Mucosa of descending colon (tissue), 3 donors: Measurements from ENCODE around the gene ASTL. TPM values are rescaled to one million over a fixed set of nuclear protein-coding genes. Genes with fewer than 3 reads are reported as not detected.
"Not testable (repeated sequence)": the region's sequence is repeated elsewhere in the genome, so short reads cannot be mapped to it uniquely, and the experiment has no call there.

Experiments
- ATAC-seq: fragments of 200-7000 bp; cut with Tn5 transposase; one replicate; pipeline ENCODE4 v1.9.1; 2020; ENCODE audit warnings: mild to moderate bottlenecking, moderate library complexity
- DNase-seq, 3 donors: peaks; one replicate each; pipeline ENCODE4 v3.0.0-alpha.2; 2020
- H3K36me3 ChIP-seq: fragments of 200-600 bp; one replicate; pipeline ENCODE4 v1.8.0; 2021; ENCODE audit warnings: low read depth, mild to moderate bottlenecking
- H3K4me1 ChIP-seq: fragments of 200-600 bp; one replicate; pipeline ENCODE4 v1.8.0; 2021; ENCODE audit warnings: low read depth, mild to moderate bottlenecking
- H3K4me3 ChIP-seq: fragments of 200-600 bp; one replicate; pipeline ENCODE4 v1.8.0; 2021; ENCODE audit warnings: mild to moderate bottlenecking
- H3K9me3 ChIP-seq: fragments of 200-600 bp; one replicate; pipeline ENCODE4 v1.8.0; 2021; ENCODE audit warnings: mild to moderate bottlenecking
- intact Hi-C, 2 donors: fragments of 100-400 bp; cut with DNase I in 1 of 2; cut with micrococcal nuclease in 1 of 2; formaldehyde crosslinking; loops; one replicate each; pipeline versions ENCODE4 v1.11.0 to v1.11.1; 2022; cut with DNase I, micrococcal nuclease
- total RNA-seq, 3 donors: library from RNA; stranded (reverse); fragmentation: NEBNext Ultra II Directional in 2 of 3; extraction: Animal tissue kit (Norgen Biotek cat#: 25700) in 2 of 3; gene quantifications; one replicate each; pipeline versions ENCODE4 v1.2.1 to v1.2.4, GENCODE V29; 2021 to 2023
- TF ChIP-seq, protein P1 (sequence below): fragments of 200-600 bp; IDR thresholded peaks from one replicate; pipeline ENCODE4 v1.8.0; 2022; ENCODE audit warnings: antibody characterized with exemption, mild to moderate bottlenecking
- donor health status: DM: no; HTN: no; CAD: no; lungs with moderate emphysema.
- donor health status: DM: no; HTN: no; CAD: no.
- donor health status: DM: no; HTN: yes; CAD: no.

ASTL gene
- total RNA-seq, 3 donors from 2014 or later = not detected

DNA sequence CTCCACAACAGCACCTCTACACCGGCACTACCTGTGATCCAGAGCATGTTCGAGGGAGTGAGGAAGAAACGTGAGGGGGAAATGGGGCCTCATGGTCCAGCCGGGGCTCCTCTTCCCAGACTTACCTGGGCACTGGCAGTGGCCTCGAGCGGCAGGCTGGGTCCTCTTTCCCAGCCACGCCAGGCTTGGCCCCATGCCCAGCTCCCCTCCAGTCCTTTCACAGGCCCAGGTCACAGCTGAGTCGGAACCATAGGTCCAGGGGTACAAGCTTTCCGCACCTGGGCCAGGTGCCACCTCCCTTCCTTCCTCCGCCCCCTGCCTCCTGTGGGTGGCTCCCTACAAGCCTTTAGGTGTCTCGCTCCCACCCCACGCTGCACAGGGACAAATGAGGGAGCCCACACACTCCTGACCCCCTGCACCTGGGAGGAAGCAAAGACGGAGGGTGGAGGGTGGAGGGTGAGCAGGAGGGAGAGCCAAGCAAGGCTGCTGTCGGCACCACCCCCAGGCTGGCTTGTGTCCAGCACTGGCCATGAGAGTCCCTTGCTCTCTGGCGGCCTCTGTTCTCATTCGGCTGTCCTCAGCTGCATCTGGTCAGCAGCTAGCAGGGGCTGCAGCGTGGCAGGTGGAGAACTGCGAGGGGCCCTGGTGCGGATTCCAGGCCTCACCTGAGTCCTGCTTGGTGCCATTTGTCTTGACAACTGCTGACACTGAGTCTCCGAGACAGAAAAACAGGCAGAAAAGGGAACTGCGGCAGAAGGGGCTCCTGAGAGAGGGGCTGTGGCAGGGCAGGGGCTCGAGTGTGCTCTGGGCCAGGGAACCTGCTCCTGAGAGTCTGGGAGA is 48.7 kb downstream of the ASTL start:
- intact Hi-C loops = no loop called here
- no peak overlapping the region for H3K4me3 ChIP-seq
- DNase-seq (peak in 1 of 3 donors; percentile 29), ATAC-seq (no peak)
- H3K9me3 ChIP-seq = no peaks in the 10 kb centered on the region
- TF ChIP-seq, protein P1, sequence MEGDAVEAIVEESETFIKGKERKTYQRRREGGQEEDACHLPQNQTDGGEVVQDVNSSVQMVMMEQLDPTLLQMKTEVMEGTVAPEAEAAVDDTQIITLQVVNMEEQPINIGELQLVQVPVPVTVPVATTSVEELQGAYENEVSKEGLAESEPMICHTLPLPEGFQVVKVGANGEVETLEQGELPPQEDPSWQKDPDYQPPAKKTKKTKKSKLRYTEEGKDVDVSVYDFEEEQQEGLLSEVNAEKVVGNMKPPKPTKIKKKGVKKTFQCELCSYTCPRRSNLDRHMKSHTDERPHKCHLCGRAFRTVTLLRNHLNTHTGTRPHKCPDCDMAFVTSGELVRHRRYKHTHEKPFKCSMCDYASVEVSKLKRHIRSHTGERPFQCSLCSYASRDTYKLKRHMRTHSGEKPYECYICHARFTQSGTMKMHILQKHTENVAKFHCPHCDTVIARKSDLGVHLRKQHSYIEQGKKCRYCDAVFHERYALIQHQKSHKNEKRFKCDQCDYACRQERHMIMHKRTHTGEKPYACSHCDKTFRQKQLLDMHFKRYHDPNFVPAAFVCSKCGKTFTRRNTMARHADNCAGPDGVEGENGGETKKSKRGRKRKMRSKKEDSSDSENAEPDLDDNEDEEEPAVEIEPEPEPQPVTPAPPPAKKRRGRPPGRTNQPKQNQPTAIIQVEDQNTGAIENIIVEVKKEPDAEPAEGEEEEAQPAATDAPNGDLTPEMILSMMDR = no peak
- H3K4me1 ChIP-seq = peaks cover 11% of the 10 kb centered on the region
- H3K36me3 ChIP-seq = no peaks in the 10 kb centered on the region

DNA sequence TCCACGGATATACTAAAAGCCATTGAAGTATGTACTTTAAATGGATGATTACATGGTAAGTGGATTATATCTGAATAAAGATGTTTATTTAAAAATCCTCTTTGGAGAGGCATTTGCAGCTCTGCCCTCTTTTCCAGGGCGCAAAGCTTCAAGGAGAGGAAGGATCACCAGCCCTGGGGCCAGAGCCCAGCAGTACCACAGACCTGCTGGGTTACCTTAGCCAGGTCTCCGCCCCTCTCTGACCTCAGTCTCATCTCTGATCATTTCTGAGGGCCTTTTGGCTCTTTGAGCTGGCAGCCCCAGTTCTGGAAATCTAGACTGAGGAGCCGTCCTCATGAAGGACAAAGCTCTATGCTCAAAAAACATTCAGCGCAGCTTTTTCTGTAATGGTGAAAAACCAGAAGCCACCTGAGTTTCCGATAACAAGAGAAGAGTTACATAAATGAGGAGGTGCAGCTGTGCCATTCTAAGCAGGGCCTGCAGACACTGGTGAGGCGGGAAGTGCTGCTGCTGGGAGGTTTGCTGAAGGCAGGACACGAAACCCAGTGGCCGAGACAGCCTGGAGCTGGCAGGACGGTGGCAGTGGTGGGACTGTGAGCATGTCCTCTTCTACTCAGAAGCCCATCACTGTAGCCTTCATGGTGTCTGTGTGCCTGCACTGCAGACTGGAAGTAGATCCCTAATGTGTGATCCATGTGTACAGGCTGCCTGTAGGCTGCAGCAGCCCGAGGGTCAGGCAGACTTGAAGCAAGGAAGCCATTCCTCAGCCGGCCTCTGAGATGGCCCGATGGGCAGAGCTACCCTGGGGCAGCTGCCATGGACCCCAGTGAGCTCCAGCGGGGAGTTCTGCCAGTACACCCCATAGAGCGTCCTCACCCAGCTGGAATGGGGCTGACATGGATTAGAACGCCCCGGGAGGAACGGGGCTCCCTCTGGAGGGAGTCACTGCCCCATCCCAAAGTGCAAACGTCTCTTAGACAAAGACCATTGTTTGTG is 49.7 kb downstream of the ASTL start:
- TF ChIP-seq, protein P1 = no peak
- Histone ChIP-seq H3K36me3 (no peaks in the 10 kb centered on the region), H3K4me3 (no peak overlapping the region), H3K4me1 (peaks cover 11% of the 10 kb centered on the region), H3K9me3 (no peaks in the 10 kb centered on the region)
- ATAC-seq = no peak
- intact Hi-C loops = no loop called here
- DNase-seq = peak in 1 of 3 donors; percentile 13

DNA sequence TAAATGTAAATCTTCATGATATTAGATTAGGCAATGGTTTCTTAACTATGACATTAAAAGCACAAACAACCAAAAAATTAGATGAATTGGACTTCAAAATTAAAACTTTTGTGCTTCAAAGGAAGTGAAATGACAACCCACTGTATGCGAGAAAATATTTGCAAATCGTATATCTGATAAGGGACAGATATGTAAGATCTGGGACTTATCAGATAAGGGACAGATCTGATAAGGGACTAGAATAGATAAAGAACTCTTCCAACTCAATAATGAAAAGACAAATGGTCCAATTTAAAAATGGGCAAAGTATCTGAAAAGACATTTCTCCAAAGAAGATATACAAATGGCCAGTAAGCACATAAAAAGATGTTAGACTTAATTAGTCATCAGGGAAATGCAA is 51.2 kb downstream of the ASTL start:
- DNase-seq = no peak
- Histone ChIP-seq H3K36me3 (no peaks in the 10 kb centered on the region), H3K4me1 (peaks cover 10% of the 10 kb centered on the region), H3K9me3 (no peaks in the 10 kb centered on the region), H3K4me3 (no peak overlapping the region)
- intact Hi-C loops = no loop called here
- ATAC-seq = no peak
- TF ChIP-seq, protein P1 = no peak

DNA sequence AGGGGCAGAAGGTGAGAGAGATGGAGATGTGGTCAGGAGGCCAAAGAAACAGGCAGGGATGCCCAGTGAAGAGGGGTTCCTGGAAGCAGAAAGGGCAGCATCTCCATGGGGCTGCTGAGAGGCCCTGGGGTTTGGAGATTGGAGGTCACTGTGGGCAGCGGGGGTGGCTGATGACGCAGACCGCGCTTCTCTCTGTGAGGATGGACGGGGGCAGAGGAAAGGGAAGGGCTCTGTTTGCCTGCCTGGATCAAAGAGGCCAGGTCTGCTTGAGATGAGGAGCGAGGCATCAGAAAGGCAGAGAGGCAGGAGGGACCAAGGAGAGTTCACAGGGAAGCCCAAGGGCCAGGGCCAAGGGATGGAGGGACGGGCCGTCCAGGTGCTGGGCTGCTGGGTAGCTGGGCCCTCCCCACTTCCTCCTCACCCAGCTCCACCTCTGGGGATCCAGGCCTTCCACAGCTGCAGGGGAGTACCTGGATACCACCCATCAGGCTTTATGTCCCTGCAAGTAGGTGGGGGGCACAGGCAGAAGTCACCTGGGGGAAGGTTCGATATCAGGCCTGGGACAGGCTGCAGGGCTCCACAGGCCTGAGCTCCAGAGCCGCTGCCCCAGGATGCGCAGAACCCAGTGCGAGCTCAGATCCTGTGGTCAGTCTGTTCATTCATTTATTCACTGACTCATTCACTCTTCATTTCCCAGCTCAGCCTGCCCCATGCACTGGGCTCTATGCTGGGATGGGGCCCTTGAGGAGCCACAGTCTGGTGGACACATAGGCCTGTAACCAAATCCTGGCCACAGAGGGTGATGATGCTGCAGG is 52.6 kb downstream of the ASTL start:
- intact Hi-C loops = no loop called here
- no peaks in the 10 kb centered on the region for H3K4me1 ChIP-seq
- DNase-seq (no peak), ATAC-seq (no peak)
- H3K9me3 ChIP-seq = no peaks in the 10 kb centered on the region
- H3K4me3 ChIP-seq = no peak overlapping the region
- H3K36me3 ChIP-seq = no peaks in the 10 kb centered on the region
- TF ChIP-seq, protein P1 = no peak

DNA sequence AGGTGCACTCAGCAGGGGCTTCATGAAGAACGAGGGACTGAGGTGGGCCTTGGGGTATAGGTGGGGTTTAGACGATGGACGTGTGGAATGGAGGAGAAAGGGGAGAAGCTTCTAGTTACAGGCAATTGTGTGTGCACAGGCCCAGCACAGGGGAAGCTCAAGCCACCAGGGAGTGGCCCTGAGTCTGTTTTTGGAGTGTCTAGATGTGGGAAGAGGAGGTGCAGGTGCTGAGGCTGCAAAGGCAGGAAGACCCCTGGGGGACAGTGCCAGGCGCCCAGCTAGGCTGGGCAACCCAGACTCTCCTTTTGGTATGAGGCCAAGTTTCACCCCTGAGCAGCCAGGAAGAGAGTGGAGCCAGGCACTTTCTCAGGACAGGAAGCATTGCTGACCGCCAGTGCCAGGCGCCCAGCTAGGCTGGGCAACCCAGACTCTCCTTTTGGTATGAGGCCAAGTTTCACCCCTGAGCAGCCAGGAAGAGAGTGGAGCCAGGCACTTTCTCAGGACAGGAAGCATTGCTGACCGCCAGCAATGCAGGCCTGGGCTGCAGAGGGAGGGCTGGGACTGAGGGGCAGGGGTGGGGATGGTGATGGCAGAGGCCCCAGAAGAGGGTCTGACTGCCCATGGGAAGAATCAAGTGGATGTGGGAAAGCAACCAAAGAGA is 53.3 kb downstream of the ASTL start:
- ATAC-seq, H3K36me3 ChIP-seq, H3K9me3 ChIP-seq, intact Hi-C loops, H3K4me3 ChIP-seq, H3K4me1 ChIP-seq, DNase-seq: not testable (repeated sequence)
